ENCODE measurements around the gene STK32B. TPM values are rescaled to one million over a fixed set of nuclear protein-coding genes. Genes with fewer than 3 reads are reported as not detected.

Gene STK32B
- total RNA-seq, 1 donor from 2014 or later: 2.5 TPM

GRCh38 chr4:5018096-5018495 is 33.2 kb upstream of the STK32B start:
- H3K27me3 Mint-ChIP-seq (ENCODE audit: unreplicated experiment): peaks cover 3% of the 10 kb centered on the region
- no peak overlapping the region for H3K4me3 Mint-ChIP-seq (ENCODE audit: unreplicated experiment)
- no peaks in the 10 kb centered on the region for H3K4me1 Mint-ChIP-seq (ENCODE audit: low read depth, unreplicated experiment)
- peaks cover 4% of the 10 kb centered on the region for H3K36me3 Mint-ChIP-seq (ENCODE audit: unreplicated experiment)
- no peak for DNase-seq
- H3K27ac Mint-ChIP-seq (ENCODE audit: unreplicated experiment): no peak overlapping the region
- H3K9me3 Mint-ChIP-seq (ENCODE audit: unreplicated experiment): no peaks in the 10 kb centered on the region
- TF ChIP-seq CTCF (IDR thresholded peaks at IDR 0.05; ENCODE audit: partially characterized antibody, unreplicated experiment): no peak

DNA sequence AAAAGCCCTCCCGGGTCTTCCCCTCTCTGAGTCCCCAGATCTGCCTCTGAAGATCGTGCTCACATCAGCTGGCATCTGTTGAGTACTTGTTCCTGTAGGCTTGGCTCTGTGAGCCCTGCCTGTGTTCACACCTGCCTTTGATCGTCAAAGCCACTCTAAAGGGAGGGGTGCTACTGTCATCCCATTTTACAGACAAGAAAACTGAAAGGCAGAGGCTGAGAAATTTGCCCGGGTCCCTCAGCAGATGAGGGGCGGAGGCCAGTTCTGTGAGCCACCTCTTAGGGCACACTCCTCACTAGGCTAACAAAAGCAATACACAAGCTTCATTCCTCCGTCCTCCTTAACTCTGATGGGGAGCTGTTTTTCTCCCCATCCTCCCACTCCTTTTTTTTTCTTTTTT is 32.7 kb upstream of the STK32B start:
- Mint-ChIP-seq H3K9me3 (ENCODE audit: unreplicated experiment) (peaks cover 4% of the 10 kb centered on the region), H3K4me1 (ENCODE audit: low read depth, unreplicated experiment) (no peaks in the 10 kb centered on the region), H3K36me3 (ENCODE audit: unreplicated experiment) (peaks cover 8% of the 10 kb centered on the region), H3K27ac (ENCODE audit: unreplicated experiment) (no peak overlapping the region), H3K27me3 (ENCODE audit: unreplicated experiment) (peaks cover 3% of the 10 kb centered on the region), H3K4me3 (ENCODE audit: unreplicated experiment) (no peak overlapping the region)
- no peak for TF ChIP-seq CTCF (IDR thresholded peaks at IDR 0.05; ENCODE audit: partially characterized antibody, unreplicated experiment)
- DNase-seq: no peak

DNA sequence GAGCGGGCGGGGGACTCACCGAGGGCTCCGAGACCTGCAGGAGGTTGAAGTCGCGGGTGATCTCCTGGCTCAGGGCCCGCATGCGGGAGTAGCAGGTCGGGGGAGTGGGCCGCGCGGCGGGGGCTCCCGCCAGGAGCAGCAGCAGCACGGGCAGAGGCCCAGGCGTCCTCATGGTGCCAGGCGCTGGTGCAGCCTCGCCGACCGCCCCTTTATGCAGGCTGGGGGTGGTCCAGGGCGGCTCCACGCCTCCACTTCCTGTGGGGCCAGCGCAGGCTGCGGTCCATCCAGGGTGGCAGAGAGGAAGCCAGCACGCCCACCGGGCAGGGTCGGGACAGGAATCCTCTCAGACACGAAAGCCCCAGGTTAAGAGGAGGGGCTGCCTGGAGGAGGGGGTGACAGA is 32.0 kb upstream of the STK32B start, which contains the start of gene CYTL1:
CYTL1 (minus strand) TSS at position 185 of the 400 bp plus-strand sequence; CDS start at position 172, 13 bp downstream.
- peak; percentile 25 for DNase-seq
- peaks cover 13% of the 10 kb centered on the region for H3K36me3 Mint-ChIP-seq (ENCODE audit: unreplicated experiment)

DNA sequence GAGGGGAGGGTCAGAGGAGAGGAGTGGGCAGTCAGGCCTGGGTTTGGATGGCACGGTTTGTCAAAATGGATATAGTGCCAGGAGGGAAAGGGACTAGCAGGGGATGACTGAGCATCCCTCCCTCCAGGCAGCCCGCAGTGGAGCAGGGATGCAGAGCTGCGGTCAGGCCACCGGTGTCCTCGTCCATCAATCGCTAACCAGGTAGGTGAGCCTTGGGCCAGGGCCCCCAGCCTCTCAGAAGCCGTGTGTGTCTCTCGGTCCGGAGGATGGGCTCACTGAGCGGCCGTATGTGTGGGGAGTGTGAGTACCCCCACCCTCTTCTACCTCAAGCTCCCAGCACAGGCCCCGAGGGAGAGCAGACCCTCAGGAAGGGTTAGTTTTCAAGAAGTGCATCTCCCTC is 31.5 kb upstream of the STK32B start:
- TF ChIP-seq CTCF (IDR thresholded peaks at IDR 0.05; ENCODE audit: partially characterized antibody, unreplicated experiment): no peak
- Mint-ChIP-seq H3K9me3 (ENCODE audit: unreplicated experiment) (peaks cover 6% of the 10 kb centered on the region), H3K4me3 (ENCODE audit: unreplicated experiment) (no peak overlapping the region)

More for the DNA sequence above, 32.0 kb upstream of the STK32B start, which contains the start of gene CYTL1:
- peaks cover 3% of the 10 kb centered on the region for H3K27me3 Mint-ChIP-seq (ENCODE audit: unreplicated experiment)
- no peak within 1 kb of the TSS for H3K27ac Mint-ChIP-seq (ENCODE audit: unreplicated experiment)
- H3K4me3 Mint-ChIP-seq (ENCODE audit: unreplicated experiment): no peak within 1 kb of the TSS
- H3K9me3 Mint-ChIP-seq (ENCODE audit: unreplicated experiment): peaks cover 6% of the 10 kb centered on the region
- no peak for TF ChIP-seq CTCF (IDR thresholded peaks at IDR 0.05; ENCODE audit: partially characterized antibody, unreplicated experiment)
- H3K4me1 Mint-ChIP-seq (ENCODE audit: low read depth, unreplicated experiment): no peaks in the 10 kb centered on the region

DNA sequence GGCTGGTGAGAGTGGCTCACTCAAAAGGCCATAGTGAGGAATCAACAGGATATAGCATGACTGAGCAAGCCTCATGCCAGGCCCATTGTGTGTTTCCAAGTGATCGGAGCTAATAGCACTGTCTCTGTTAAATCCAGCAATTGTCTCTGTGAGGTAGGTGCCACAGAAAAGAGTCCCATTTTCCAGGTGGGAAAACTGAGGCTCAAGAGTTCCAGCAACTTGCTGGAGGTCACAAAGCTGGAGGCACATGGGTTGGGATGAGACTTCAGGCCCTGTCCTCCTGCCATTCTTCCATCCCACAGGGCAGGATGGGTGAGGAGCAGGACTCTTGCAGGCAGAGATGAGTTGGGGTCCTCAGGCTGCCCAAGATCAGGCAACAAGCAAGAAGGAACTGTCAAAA is 30.9 kb upstream of the STK32B start:
- Mint-ChIP-seq H3K27me3 (ENCODE audit: unreplicated experiment) (peaks cover 3% of the 10 kb centered on the region), H3K36me3 (ENCODE audit: unreplicated experiment) (peaks cover 13% of the 10 kb centered on the region), H3K27ac (ENCODE audit: unreplicated experiment) (no peak overlapping the region), H3K4me3 (ENCODE audit: unreplicated experiment) (no peak overlapping the region), H3K4me1 (ENCODE audit: low read depth, unreplicated experiment) (no peaks in the 10 kb centered on the region), H3K9me3 (ENCODE audit: unreplicated experiment) (peaks cover 6% of the 10 kb centered on the region)
- no peak for DNase-seq
- TF ChIP-seq CTCF (IDR thresholded peaks at IDR 0.05; ENCODE audit: partially characterized antibody, unreplicated experiment): no peak

More for the DNA sequence above, 31.5 kb upstream of the STK32B start:
- DNase-seq: no peak
- Mint-ChIP-seq H3K27me3 (ENCODE audit: unreplicated experiment) (peaks cover 3% of the 10 kb centered on the region), H3K4me1 (ENCODE audit: low read depth, unreplicated experiment) (no peaks in the 10 kb centered on the region), H3K27ac (ENCODE audit: unreplicated experiment) (no peak overlapping the region), H3K36me3 (ENCODE audit: unreplicated experiment) (peaks cover 13% of the 10 kb centered on the region)

Data from glutamatergic neuron (in vitro differentiated cells).